HEK293 (cell line): ENCODE results near the gene SLC34A3.

Experiments
- BCL11A ChIP-seq: fragments of 450-650 bp; formaldehyde crosslinking; IDR thresholded peaks from 2 replicates; pipeline ENCODE4 v1.5.1; 2016; ENCODE audit warnings: low read depth, missing biosample characterization, missing genetic modification characterization
- KLF10 ChIP-seq: fragments of 450-650 bp; IDR thresholded peaks from 2 replicates; pipeline ENCODE4 v1.5.1; 2018; ENCODE audit warnings: missing biosample characterization, mild to moderate bottlenecking, missing genetic modification characterization
- TRIM28 ChIP-seq: IDR thresholded peaks from 2 replicates; pipeline ENCODE4 v1.6.1; 2011; ENCODE audit warnings: low read length, control low read depth, borderline replicate concordance
- ZBTB21 ChIP-seq: fragments of 450-650 bp; formaldehyde crosslinking; IDR thresholded peaks from 2 replicates; pipeline ENCODE4 v1.5.1; 2017; ENCODE audit warnings: missing biosample characterization, missing genetic modification characterization
- ZNF114 ChIP-seq: fragments of 450-650 bp; formaldehyde crosslinking; IDR thresholded peaks from 2 replicates; pipeline ENCODE4 v1.5.0; 2017; ENCODE audit warnings: missing biosample characterization, missing genetic modification characterization
- ZNF175 ChIP-seq: fragments of 450-650 bp; formaldehyde crosslinking; IDR thresholded peaks from 2 replicates; pipeline ENCODE4 v1.5.1; 2016; ENCODE audit warnings: missing biosample characterization, missing genetic modification characterization
- ZNF239 ChIP-seq: fragments of 450-650 bp; formaldehyde crosslinking; IDR thresholded peaks from 2 replicates; pipeline ENCODE4 v1.5.1; 2016; ENCODE audit warnings: missing biosample characterization, missing genetic modification characterization
- ZNF350 ChIP-seq: fragments of 450-650 bp; formaldehyde crosslinking; IDR thresholded peaks from 2 replicates; pipeline ENCODE4 v1.5.0; 2017; ENCODE audit warnings: missing biosample characterization, mild to moderate bottlenecking, missing genetic modification characterization
- ZNF354C ChIP-seq: fragments of 450-650 bp; formaldehyde crosslinking; IDR thresholded peaks from 2 replicates; pipeline ENCODE4 v1.5.1; 2016; ENCODE audit warnings: missing biosample characterization, missing genetic modification characterization, low read depth, borderline replicate concordance
- ZNF398 ChIP-seq: fragments of 450-650 bp; formaldehyde crosslinking; IDR thresholded peaks from 2 replicates; pipeline ENCODE4 v1.5.1; 2017; ENCODE audit warnings: missing biosample characterization, missing genetic modification characterization
- ZNF585B ChIP-seq: fragments of 450-650 bp; formaldehyde crosslinking; IDR thresholded peaks from 2 replicates; pipeline ENCODE4 v1.5.1; 2016; ENCODE audit warnings: missing biosample characterization, missing genetic modification characterization
- ZNF704 ChIP-seq: fragments of 450-650 bp; formaldehyde crosslinking; IDR thresholded peaks from 2 replicates; pipeline ENCODE4 v1.5.1; 2016; ENCODE audit warnings: missing biosample characterization, missing genetic modification characterization
- TF ChIP-seq, protein P1 (sequence below): fragments of 450-650 bp; formaldehyde crosslinking; IDR thresholded peaks from 2 replicates; pipeline ENCODE4 v1.5.1; 2016; ENCODE audit warnings: missing biosample characterization, missing genetic modification characterization

- TF ChIP-seq ZNF398 (tag by site-specific recombination) (no peak), ZNF354C (tag by site-specific recombination) (no peak), ZNF350 (tag by site-specific recombination) (no peak), TRIM28 (no peak), ZNF114 (tag by site-specific recombination) (no peak), ZNF585B (tag by site-specific recombination) (no peak), ZBTB21 (no peak), KLF10 (tag by site-specific recombination) (no peak), ZNF239 (tag by site-specific recombination) (no peak), BCL11A (0 out of 2 replicates have a peak, but pooled peaks have one; percentile 31), ZNF175 (no peak), ZNF704 (tag by site-specific recombination) (no peak)
- TF ChIP-seq, protein P1, sequence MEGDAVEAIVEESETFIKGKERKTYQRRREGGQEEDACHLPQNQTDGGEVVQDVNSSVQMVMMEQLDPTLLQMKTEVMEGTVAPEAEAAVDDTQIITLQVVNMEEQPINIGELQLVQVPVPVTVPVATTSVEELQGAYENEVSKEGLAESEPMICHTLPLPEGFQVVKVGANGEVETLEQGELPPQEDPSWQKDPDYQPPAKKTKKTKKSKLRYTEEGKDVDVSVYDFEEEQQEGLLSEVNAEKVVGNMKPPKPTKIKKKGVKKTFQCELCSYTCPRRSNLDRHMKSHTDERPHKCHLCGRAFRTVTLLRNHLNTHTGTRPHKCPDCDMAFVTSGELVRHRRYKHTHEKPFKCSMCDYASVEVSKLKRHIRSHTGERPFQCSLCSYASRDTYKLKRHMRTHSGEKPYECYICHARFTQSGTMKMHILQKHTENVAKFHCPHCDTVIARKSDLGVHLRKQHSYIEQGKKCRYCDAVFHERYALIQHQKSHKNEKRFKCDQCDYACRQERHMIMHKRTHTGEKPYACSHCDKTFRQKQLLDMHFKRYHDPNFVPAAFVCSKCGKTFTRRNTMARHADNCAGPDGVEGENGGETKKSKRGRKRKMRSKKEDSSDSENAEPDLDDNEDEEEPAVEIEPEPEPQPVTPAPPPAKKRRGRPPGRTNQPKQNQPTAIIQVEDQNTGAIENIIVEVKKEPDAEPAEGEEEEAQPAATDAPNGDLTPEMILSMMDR (tag by site-specific recombination) = no peak
Observed at GRCh38 chr9:137233143-137233980, 2.7 kb downstream of the SLC34A3 start.
